ENCODE measurements around the gene ACTN2. TPM values are rescaled to one million over a fixed set of nuclear protein-coding genes. Genes with fewer than 3 reads are reported as not detected.

ACTN2 gene
- total RNA-seq, 1 donor from 2014 or later = 2.7 TPM

DNA sequence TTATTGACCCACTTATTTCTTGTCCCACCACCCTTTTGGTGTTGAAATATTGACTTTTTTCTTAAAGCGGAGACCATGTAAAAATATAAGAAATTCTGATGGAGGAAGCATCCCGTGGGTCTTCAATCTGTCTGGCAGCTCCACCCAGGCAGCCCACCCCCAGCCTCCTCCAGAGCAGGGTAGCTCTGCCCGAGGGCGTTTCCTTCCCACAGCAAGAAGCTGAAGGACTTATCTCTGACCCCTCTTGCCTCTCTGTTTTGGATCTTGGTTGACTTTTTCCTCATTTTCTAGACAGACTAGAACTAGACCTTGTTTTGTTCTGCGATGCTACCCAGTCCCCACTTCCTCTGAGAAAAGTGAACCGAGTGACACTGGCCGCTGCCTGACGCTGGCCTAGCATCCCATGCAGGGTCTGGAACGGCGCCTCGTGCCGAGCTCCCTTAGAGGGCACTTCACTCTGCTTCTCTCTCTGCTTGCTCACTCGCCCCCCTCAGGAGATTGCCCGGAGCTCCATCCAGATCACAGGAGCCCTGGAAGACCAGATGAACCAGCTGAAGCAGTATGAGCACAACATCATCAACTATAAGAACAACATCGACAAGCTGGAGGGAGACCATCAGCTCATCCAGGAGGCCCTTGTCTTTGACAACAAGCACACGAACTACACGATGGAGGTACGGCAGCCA lies 68.4 kb downstream of the ACTN2 start:
- no peak for DNase-seq
- H3K4me3 Mint-ChIP-seq (ENCODE audit: unreplicated experiment) = no peak overlapping the region
- no peaks in the 10 kb centered on the region for H3K9me3 Mint-ChIP-seq (ENCODE audit: unreplicated experiment)
- TF ChIP-seq, protein P1, sequence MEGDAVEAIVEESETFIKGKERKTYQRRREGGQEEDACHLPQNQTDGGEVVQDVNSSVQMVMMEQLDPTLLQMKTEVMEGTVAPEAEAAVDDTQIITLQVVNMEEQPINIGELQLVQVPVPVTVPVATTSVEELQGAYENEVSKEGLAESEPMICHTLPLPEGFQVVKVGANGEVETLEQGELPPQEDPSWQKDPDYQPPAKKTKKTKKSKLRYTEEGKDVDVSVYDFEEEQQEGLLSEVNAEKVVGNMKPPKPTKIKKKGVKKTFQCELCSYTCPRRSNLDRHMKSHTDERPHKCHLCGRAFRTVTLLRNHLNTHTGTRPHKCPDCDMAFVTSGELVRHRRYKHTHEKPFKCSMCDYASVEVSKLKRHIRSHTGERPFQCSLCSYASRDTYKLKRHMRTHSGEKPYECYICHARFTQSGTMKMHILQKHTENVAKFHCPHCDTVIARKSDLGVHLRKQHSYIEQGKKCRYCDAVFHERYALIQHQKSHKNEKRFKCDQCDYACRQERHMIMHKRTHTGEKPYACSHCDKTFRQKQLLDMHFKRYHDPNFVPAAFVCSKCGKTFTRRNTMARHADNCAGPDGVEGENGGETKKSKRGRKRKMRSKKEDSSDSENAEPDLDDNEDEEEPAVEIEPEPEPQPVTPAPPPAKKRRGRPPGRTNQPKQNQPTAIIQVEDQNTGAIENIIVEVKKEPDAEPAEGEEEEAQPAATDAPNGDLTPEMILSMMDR (IDR thresholded peaks at IDR 0.05; ENCODE audit: partially characterized antibody, unreplicated experiment) = no peak
- H3K4me1 Mint-ChIP-seq (ENCODE audit: low read depth, unreplicated experiment) = no peaks in the 10 kb centered on the region
- H3K36me3 Mint-ChIP-seq (ENCODE audit: unreplicated experiment) = no peaks in the 10 kb centered on the region
- no peaks in the 10 kb centered on the region for H3K27me3 Mint-ChIP-seq (ENCODE audit: unreplicated experiment)
- no peak overlapping the region for H3K27ac Mint-ChIP-seq (ENCODE audit: unreplicated experiment)

DNA sequence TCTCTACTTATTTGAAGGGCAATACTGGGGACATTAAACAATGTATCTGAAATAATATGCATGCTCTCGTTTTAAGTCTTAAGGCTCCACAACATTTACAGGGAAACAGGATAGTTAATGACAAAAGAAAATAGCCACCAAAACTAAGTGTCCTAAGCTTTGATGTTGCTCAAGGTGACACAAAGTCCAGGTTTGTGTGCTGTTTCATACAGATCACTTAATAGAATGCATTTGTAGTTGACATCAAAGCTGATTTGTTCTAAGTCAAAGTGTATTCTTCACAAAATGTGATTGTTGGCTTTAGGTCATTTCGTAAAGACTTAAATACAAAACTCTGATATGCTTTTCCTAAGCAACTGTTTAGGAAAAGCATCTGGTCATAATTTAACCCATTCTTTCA lies 71.3 kb downstream of the ACTN2 start:
- Mint-ChIP-seq H3K36me3 (ENCODE audit: unreplicated experiment) (no peaks in the 10 kb centered on the region), H3K9me3 (ENCODE audit: unreplicated experiment) (no peaks in the 10 kb centered on the region), H3K4me3 (ENCODE audit: unreplicated experiment) (no peak overlapping the region), H3K27me3 (ENCODE audit: unreplicated experiment) (no peaks in the 10 kb centered on the region), H3K27ac (ENCODE audit: unreplicated experiment) (no peak overlapping the region), H3K4me1 (ENCODE audit: low read depth, unreplicated experiment) (no peaks in the 10 kb centered on the region)
- TF ChIP-seq, protein P1 (IDR thresholded peaks at IDR 0.05; ENCODE audit: partially characterized antibody, unreplicated experiment) = no peak
- DNase-seq = no peak

DNA sequence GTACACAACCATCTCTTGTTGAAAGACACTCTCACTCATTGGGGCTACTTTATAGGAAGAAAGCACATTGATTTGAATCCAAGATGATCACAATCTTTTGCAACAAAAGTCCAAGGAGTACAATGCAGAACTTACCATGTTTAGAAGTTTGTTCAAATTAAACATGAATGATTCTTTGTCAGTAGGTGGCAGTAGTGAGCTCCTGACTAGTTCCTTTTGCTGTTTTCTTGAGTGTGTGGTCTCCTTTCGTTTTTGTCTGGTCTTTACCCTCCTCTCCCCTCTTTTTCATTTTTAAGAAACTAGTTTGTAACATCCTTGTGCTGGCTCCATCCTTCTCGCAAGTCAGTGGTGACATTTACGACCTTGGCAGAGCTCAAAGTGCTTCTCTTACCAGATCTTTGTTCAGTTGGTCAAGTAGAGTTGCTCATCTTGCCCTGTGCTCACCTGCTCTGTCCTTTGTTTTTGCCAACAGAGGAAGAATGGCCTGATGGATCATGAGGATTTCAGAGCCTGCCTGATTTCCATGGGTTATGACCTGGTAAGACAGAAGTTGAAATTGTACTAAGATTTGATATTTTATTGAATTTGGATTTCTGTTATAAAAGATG lies 73.1 kb downstream of the ACTN2 start:
- H3K9me3 Mint-ChIP-seq (ENCODE audit: unreplicated experiment) = no peaks in the 10 kb centered on the region
- no peak for DNase-seq
- H3K4me1 Mint-ChIP-seq (ENCODE audit: low read depth, unreplicated experiment) = no peaks in the 10 kb centered on the region

DNA sequence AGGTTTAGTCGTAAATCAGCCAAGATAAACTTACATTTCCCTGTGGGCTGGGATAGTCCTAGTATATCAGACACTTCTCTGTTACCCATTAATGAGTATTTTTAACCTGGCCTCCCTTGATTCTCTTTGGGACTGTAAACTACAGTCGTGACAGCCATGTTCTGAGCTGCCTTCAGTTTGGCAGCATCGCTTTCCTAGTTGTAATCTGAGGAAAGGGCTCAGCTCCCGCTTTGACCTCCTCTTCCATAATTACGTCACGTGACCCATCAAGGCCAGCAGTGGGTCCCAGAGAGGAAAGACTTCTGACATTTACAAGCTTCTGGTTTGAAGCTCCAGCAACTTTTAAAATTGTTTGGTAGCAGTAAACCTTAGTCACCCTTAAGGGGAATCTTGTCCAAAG lies 74.2 kb downstream of the ACTN2 start:
- no peak for DNase-seq
- Mint-ChIP-seq H3K9me3 (ENCODE audit: unreplicated experiment) (no peaks in the 10 kb centered on the region), H3K27me3 (ENCODE audit: unreplicated experiment) (no peaks in the 10 kb centered on the region), H3K27ac (ENCODE audit: unreplicated experiment) (no peak overlapping the region), H3K36me3 (ENCODE audit: unreplicated experiment) (no peaks in the 10 kb centered on the region), H3K4me3 (ENCODE audit: unreplicated experiment) (no peak overlapping the region), H3K4me1 (ENCODE audit: low read depth, unreplicated experiment) (no peaks in the 10 kb centered on the region)
- TF ChIP-seq, protein P1 (IDR thresholded peaks at IDR 0.05; ENCODE audit: partially characterized antibody, unreplicated experiment) = no peak

More for the DNA sequence above, 73.1 kb downstream of the ACTN2 start:
- H3K4me3 Mint-ChIP-seq (ENCODE audit: unreplicated experiment) = no peak overlapping the region
- TF ChIP-seq, protein P1 (IDR thresholded peaks at IDR 0.05; ENCODE audit: partially characterized antibody, unreplicated experiment) = peak; percentile 84
- no peaks in the 10 kb centered on the region for H3K36me3 Mint-ChIP-seq (ENCODE audit: unreplicated experiment)
- H3K27ac Mint-ChIP-seq (ENCODE audit: unreplicated experiment) = no peak overlapping the region
- H3K27me3 Mint-ChIP-seq (ENCODE audit: unreplicated experiment) = no peaks in the 10 kb centered on the region

DNA sequence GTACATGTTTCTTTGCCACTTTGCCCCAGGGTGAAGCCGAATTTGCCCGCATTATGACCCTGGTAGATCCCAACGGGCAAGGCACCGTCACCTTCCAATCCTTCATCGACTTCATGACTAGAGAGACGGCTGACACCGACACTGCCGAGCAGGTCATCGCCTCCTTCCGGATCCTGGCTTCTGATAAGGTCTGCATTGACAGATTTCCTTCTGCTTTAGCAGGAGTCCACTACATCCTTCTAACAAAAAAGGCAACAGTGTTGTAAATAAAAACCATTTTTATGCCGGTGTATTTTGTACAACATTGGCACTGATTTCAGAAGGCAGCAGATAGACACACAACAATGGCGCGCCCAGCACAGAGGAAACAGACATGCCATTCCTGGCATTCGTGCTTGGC lies 74.7 kb downstream of the ACTN2 start:
- Mint-ChIP-seq H3K4me3 (ENCODE audit: unreplicated experiment) (no peak overlapping the region), H3K27ac (ENCODE audit: unreplicated experiment) (no peak overlapping the region), H3K9me3 (ENCODE audit: unreplicated experiment) (no peaks in the 10 kb centered on the region), H3K36me3 (ENCODE audit: unreplicated experiment) (no peaks in the 10 kb centered on the region), H3K27me3 (ENCODE audit: unreplicated experiment) (no peaks in the 10 kb centered on the region), H3K4me1 (ENCODE audit: low read depth, unreplicated experiment) (no peaks in the 10 kb centered on the region)
- TF ChIP-seq, protein P1 (IDR thresholded peaks at IDR 0.05; ENCODE audit: partially characterized antibody, unreplicated experiment) = no peak
- DNase-seq = no peak

Measured in glutamatergic neuron (in vitro differentiated cells).